Endothelial cell of umbilical vein (primary cell): ENCODE measurements around the gene GDI2. TPM values are rescaled to one million over a fixed set of nuclear protein-coding genes. Genes with fewer than 3 reads are reported as not detected.

Source experiments
- BruUV-seq: library from RNA; stranded (reverse); fragments of 400-500 nt; replicated peaks from 2 replicates; lab custom pipeline; 2021; lab: Mats Ljungman, UMichigan
- CTCF ChIA-PET: fragments of 300-600, 350-600 bp; sonication (Branson Sonifier 250); formaldehyde crosslinking; loops from one replicate; lab custom pipeline; 2021; ENCODE audit warnings: antibody characterized with exemption, inconsistent platforms; lab: Charles Lee
- POLR2A ChIA-PET: fragments of 300-600, 350-600 bp; sonication (Branson Sonifier 250); formaldehyde crosslinking; loops from one replicate; lab custom pipeline; 2021; ENCODE audit warnings: antibody characterized with exemption, inconsistent platforms; lab: Charles Lee
- DNase-seq: peaks from one replicate; pipeline ENCODE4 v3.0.0-alpha.2; 2011; ENCODE audit warnings: low read depth, low spot score
- FAIRE-seq: peaks from 2 replicates; lab custom pipeline; 2011; peaks lifted over from hg19 to GRCh38; lab: Jason Lieb, UNC
- H2AFZ ChIP-seq: 2 replicates; pipeline ENCODE4 v1.6.0; 2012; ENCODE audit warnings: low read depth, low read length, control low read depth, inconsistent platforms
- H3K27ac ChIP-seq: 2 replicates; pipeline ENCODE4 v1.5.1; 2011; ENCODE audit warnings: low read depth, mild to moderate bottlenecking, control low read depth, low read length, moderate library complexity; ENCODE audit not compliant: insufficient read depth
- H3K27me3 ChIP-seq, 2 experiments: 2 replicates each; pipeline versions ENCODE4 v1.6.0 to v1.6.1; 2011; ENCODE audit warnings: low read length in 2 of 2, mixed read lengths in 1 of 2; ENCODE audit not compliant: control insufficient read depth in 2 of 2, insufficient read depth in 2 of 2
- H3K36me3 ChIP-seq, 2 experiments: 2 replicates in 1 of 2; 3 replicates in 1 of 2; pipeline ENCODE4 v1.5.1; 2011; ENCODE audit warnings: low read length in 2 of 2, mild to moderate bottlenecking in 1 of 2, moderate library complexity in 1 of 2; ENCODE audit not compliant: control insufficient read depth in 2 of 2, insufficient read depth in 2 of 2; ENCODE audit errors: extremely low read depth in 1 of 2
- H3K4me1 ChIP-seq: 3 replicates; pipeline ENCODE4 v1.5.1; 2011; ENCODE audit warnings: mild to moderate bottlenecking, low read length; ENCODE audit not compliant: control insufficient read depth, insufficient read depth; ENCODE audit errors: extremely low read depth
- H3K4me2 ChIP-seq: 2 replicates; pipeline ENCODE4 v1.6.1; 2011; ENCODE audit warnings: low read length, control low read depth, mixed read lengths; ENCODE audit not compliant: insufficient read depth
- H3K4me3 ChIP-seq, 3 experiments: fragments of 200-600 bp in 1 of 3; sonication (generic), shearing (Covaris generic) in 1 of 3; replicated peaks in 1 of 3; 2 replicates each; pipeline ENCODE4 v1.5.1; 2011 to 2016; ENCODE audit warnings: control low read depth in 3 of 3, low read length in 3 of 3, mild to moderate bottlenecking in 2 of 3, inconsistent platforms in 1 of 3, low read depth in 1 of 3, moderate library complexity in 1 of 3; ENCODE audit not compliant: insufficient read depth in 1 of 3
- H3K79me2 ChIP-seq: 2 replicates; pipeline ENCODE4 v1.6.0; 2012; ENCODE audit warnings: low read length, inconsistent platforms; ENCODE audit not compliant: control insufficient read depth, insufficient read depth
- H3K9ac ChIP-seq: replicated peaks from 2 replicates; pipeline ENCODE3; 2011; ENCODE audit warnings: low read length, control low read depth; ENCODE audit not compliant: insufficient read depth; ENCODE audit errors: extremely low read depth
- H3K9me1 ChIP-seq: replicated peaks from 3 replicates; pipeline ENCODE4 v1.6.0; 2011; ENCODE audit warnings: mild to moderate bottlenecking, low read length; ENCODE audit not compliant: control insufficient read depth, insufficient read depth; ENCODE audit errors: extremely low read depth
- H3K9me3 ChIP-seq: replicated peaks from 2 replicates; pipeline ENCODE4 v1.5.1; 2012; ENCODE audit warnings: low read length, inconsistent platforms; ENCODE audit not compliant: control insufficient read depth, insufficient read depth
- H4K20me1 ChIP-seq: replicated peaks from 2 replicates; pipeline ENCODE3; 2011; ENCODE audit warnings: mild to moderate bottlenecking, low read length; ENCODE audit not compliant: control insufficient read depth, insufficient read depth; ENCODE audit errors: extremely low read depth
- CTCF ChIP-seq, 2 donors: IDR thresholded peaks; 1 replicate in 1 of 2; 2 replicates in 1 of 2; pipeline ENCODE4 v1.5.1; 2011; ENCODE audit warnings: low read length in 2 of 2, mild to moderate bottlenecking in 2 of 2, moderate library complexity in 2 of 2, control low read depth in 1 of 2, inconsistent platforms in 1 of 2, low read depth in 1 of 2; ENCODE audit not compliant: insufficient read depth in 1 of 2; ENCODE audit errors: extremely low read depth in 1 of 2
- EZH2 ChIP-seq: IDR thresholded peaks from 2 replicates; pipeline ENCODE4 v1.6.1; 2012; ENCODE audit warnings: borderline replicate concordance, low read depth, mild to moderate bottlenecking, moderate library complexity, low read length, inconsistent platforms; ENCODE audit not compliant: severe bottlenecking
- FOS ChIP-seq: IDR thresholded peaks from 2 replicates; pipeline ENCODE4 v1.6.1; 2011; ENCODE audit warnings: mild to moderate bottlenecking, low read length, moderate library complexity, borderline replicate concordance; ENCODE audit not compliant: insufficient read depth
- GATA2 ChIP-seq: IDR thresholded peaks from 2 replicates; pipeline ENCODE4 v1.7.0; 2011; ENCODE audit warnings: low read depth, mild to moderate bottlenecking, moderate library complexity, mixed read lengths, low read length; ENCODE audit not compliant: insufficient read length, insufficient read depth
- JUN ChIP-seq: IDR thresholded peaks from 2 replicates; pipeline ENCODE4 v1.6.1; 2011; ENCODE audit warnings: borderline replicate concordance, low read depth; ENCODE audit not compliant: insufficient read length, insufficient read depth
- MAX ChIP-seq: IDR thresholded peaks from 2 replicates; pipeline ENCODE4 v1.6.1; 2011; ENCODE audit not compliant: insufficient read depth, insufficient read length
- MYC ChIP-seq: IDR thresholded peaks from one replicate; pipeline ENCODE4 v1.6.1; 2011; ENCODE audit warnings: mild to moderate bottlenecking, low read depth, low read length
- POLR2A ChIP-seq: IDR thresholded peaks from 2 replicates; pipeline ENCODE4 v1.6.1; 2012; ENCODE audit warnings: low read depth, mild to moderate bottlenecking, control low read depth, low read length
- POLR2AphosphoS5 ChIP-seq: IDR thresholded peaks from 2 replicates; pipeline ENCODE4 v1.6.1; 2012; ENCODE audit warnings: low read depth, mild to moderate bottlenecking, control low read depth, low read length, moderate library complexity; ENCODE audit not compliant: insufficient read depth
- dilution Hi-C: fragments of 300-500 bp; cut with MboI; formaldehyde crosslinking; loops from one replicate; pipeline ENCODE4 v1.15.0; 2019; ENCODE audit warnings: low sequenced_read_pairs; ENCODE audit not compliant: extremely low pct_ligation_motif_present
- intact Hi-C: fragments of 100-400 bp; cut with micrococcal nuclease; formaldehyde crosslinking; loops from one replicate; pipeline ENCODE4 v1.10.0; 2022
- polyA plus RNA-seq, 4 experiments: library from polyadenylated mRNA; depleted of rRNA in 3 of 4; stranded (reverse) in 3 of 4; unstranded in 1 of 4; fragments of >200 nt; gene quantifications; 2 replicates each; pipeline versions ENCODE4 v1.2.1 to v1.2.3, GENCODE V29; 2011 to 2012; ENCODE audit warnings: missing spikeins in 1 of 4
- total RNA-seq: library from RNA; stranded (reverse); gene quantifications from 2 replicates; pipeline ENCODE4 v1.2.3, GENCODE V29; 2021

The GDI2 gene
- total and polyA plus RNA-seq, 2 donors (not counting 3 experiments of a cell fraction or from before 2014, with no cell fraction given) = 154 to 307 TPM

DNA sequence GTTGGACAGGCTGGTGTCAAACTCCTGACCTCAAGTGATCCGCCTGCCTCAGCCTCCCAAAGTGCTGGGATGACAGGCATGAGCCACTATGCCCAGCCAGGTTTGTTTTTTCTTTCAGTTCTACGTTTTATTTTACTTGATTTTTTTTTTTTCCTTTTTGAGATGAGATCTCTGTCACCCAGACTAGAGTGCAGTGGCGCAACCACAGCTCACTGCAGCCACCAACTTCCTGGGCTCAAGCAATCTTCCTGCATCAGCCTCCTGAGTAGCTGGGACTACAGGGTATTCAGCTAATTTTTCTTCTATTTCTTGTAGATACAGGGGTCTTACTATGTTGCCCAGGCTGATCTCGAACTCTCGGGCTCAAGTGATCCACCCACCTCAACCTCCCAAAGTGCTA lies 24.3 kb downstream of the GDI2 start:
- H2AFZ ChIP-seq = no peak overlapping the region
- FAIRE-seq (no peak), DNase-seq (no peak)
- peaks cover 12% of the 10 kb centered on the region for H3K4me1 ChIP-seq
- H3K36me3 ChIP-seq = peaks cover 14 to 20% of the 10 kb centered on the region in 2 experiments
- H3K4me3 ChIP-seq = no peak overlapping the region
- dilution Hi-C loops (no loop called here), intact Hi-C loops (loop anchor here (2.0 kb wide), 1 partner anchor 14 kb away; no protein-coding TSS in a partner anchor)
- no peak for TF ChIP-seq POLR2A
- TF ChIP-seq JUN = no peak
- no peak for TF ChIP-seq EZH2
- TF ChIP-seq GATA2 = no peak
- TF ChIP-seq POLR2AphosphoS5 = no peak
- no peak for TF ChIP-seq FOS
- TF ChIP-seq CTCF (IDR thresholded peaks at IDR 0.05; ENCODE audit: extremely low read depth in 1 of 2, insufficient read depth in 1 of 2, low read depth in 1 of 2, low read length in 2 of 2) = no peak
- no peak for TF ChIP-seq MAX
- no peak for TF ChIP-seq MYC
- ChIA-PET CTCF (interaction anchor here (1.0 to 1.1 kb wide), 2 partner anchors 14 to 145 kb away, joined by 3 to 4 read pairs; no protein-coding TSS in a partner anchor), POLR2A (no interaction called here)
- no peak overlapping the region for H3K4me2 ChIP-seq
- BruUV-seq = no TSS peak
- H3K9me3 ChIP-seq = no peaks in the 10 kb centered on the region
- no peaks in the 10 kb centered on the region for H3K27me3 ChIP-seq
- H4K20me1 ChIP-seq = peaks cover 7% of the 10 kb centered on the region
- no peak overlapping the region for H3K9ac ChIP-seq
- peaks cover 61% of the 10 kb centered on the region for H3K79me2 ChIP-seq
- no peak overlapping the region for H3K27ac ChIP-seq
- no peaks in the 10 kb centered on the region for H3K9me1 ChIP-seq
